Measurements from ENCODE around the gene DPH1. TPM values are rescaled to one million over a fixed set of nuclear protein-coding genes. Genes with fewer than 3 reads are reported as not detected.

Gene DPH1
- total RNA-seq, 1 donor from 2014 or later, result 38.0 TPM

- TF ChIP-seq CTCF (IDR thresholded peaks at IDR 0.05), result no peak
- Histone ChIP-seq H3K9me3 (no peaks in the 10 kb centered on the region), H3K36me3 (no peaks in the 10 kb centered on the region), H3K27me3 (ENCODE audit: low read depth) (peaks cover 6% of the 10 kb centered on the region), H3K4me1 (peaks cover 27% of the 10 kb centered on the region), H3K27ac (no peak overlapping the region), H3K4me3 (no peak overlapping the region)
- intact Hi-C loops (cut with DNase I), result no loop called here
- ATAC-seq (no peak), DNase-seq (no peak)
Measured at GRCh38 chr17:1995907-1996799, 33.8 kb upstream of the DPH1 start.

- H3K9me3 ChIP-seq, result no peaks in the 10 kb centered on the region
- no peak overlapping the region for H3K4me3 ChIP-seq
- intact Hi-C loops (cut with DNase I), result no loop called here
- peak overlapping the region; percentile 60 for H3K27ac ChIP-seq
- no peaks in the 10 kb centered on the region for H3K36me3 ChIP-seq
- TF ChIP-seq CTCF (IDR thresholded peaks at IDR 0.05), result no peak
- H3K4me1 ChIP-seq, result peaks cover 27% of the 10 kb centered on the region
- DNase-seq (no peak), ATAC-seq (no peak)
- H3K27me3 ChIP-seq (ENCODE audit: low read depth), result peaks cover 6% of the 10 kb centered on the region
Measured at GRCh38 chr17:1996800-1997288, 33.1 kb upstream of the DPH1 start.

- Histone ChIP-seq H3K4me3 (peak overlapping the region; percentile 57), H3K4me1 (peaks cover 27% of the 10 kb centered on the region), H3K27me3 (ENCODE audit: low read depth) (peaks cover 6% of the 10 kb centered on the region), H3K9me3 (no peaks in the 10 kb centered on the region), H3K36me3 (no peaks in the 10 kb centered on the region), H3K27ac (peak overlapping the region; percentile 60)
- DNase-seq (no peak), ATAC-seq (peak; percentile 15 to 18)
- no peak for TF ChIP-seq CTCF (IDR thresholded peaks at IDR 0.05)
- intact Hi-C loops (cut with DNase I), result no loop called here
Measured at GRCh38 chr17:1997289-1997926, 32.5 kb upstream of the DPH1 start.

- Histone ChIP-seq H3K27ac (peak overlapping the region; percentile 60), H3K36me3 (no peaks in the 10 kb centered on the region), H3K4me1 (peaks cover 27% of the 10 kb centered on the region), H3K4me3 (peak overlapping the region; percentile 57), H3K9me3 (no peaks in the 10 kb centered on the region), H3K27me3 (ENCODE audit: low read depth) (peaks cover 6% of the 10 kb centered on the region)
- DNase-seq (peak; percentile 70), ATAC-seq (peak; percentile 70 to 81)
- no peak for TF ChIP-seq CTCF (IDR thresholded peaks at IDR 0.05)
- intact Hi-C loops (cut with DNase I), result no loop called here
Measured at GRCh38 chr17:1997927-1998742, 31.8 kb upstream of the DPH1 start.

GRCh38 chr17:1999557-2000251 is 30.2 kb upstream of the DPH1 start:
- TF ChIP-seq CTCF (IDR thresholded peaks at IDR 0.05), result no peak
- peak; percentile 56 to 59 for ATAC-seq
- H3K27ac ChIP-seq, result peak overlapping the region; percentile 73
- no peaks in the 10 kb centered on the region for H3K9me3 ChIP-seq
- H3K4me1 ChIP-seq, result peaks cover 27% of the 10 kb centered on the region
- H3K4me3 ChIP-seq, result no peak overlapping the region
- DNase-seq, result no peak
- H3K27me3 ChIP-seq (ENCODE audit: low read depth), result peaks cover 6% of the 10 kb centered on the region
- intact Hi-C loops (cut with DNase I), result no loop called here
- no peaks in the 10 kb centered on the region for H3K36me3 ChIP-seq
